DMS53 treated with DMSO at 0.1 percent for 48 hours (cell line): Measurements from ENCODE around the gene NFYC.

Experiments used
- DNase-seq: peaks from one replicate; lab custom pipeline; 2025; ENCODE audit not compliant: unreplicated experiment; lab: John Stamatoyannopoulos, UW

NFYC gene

DNA sequence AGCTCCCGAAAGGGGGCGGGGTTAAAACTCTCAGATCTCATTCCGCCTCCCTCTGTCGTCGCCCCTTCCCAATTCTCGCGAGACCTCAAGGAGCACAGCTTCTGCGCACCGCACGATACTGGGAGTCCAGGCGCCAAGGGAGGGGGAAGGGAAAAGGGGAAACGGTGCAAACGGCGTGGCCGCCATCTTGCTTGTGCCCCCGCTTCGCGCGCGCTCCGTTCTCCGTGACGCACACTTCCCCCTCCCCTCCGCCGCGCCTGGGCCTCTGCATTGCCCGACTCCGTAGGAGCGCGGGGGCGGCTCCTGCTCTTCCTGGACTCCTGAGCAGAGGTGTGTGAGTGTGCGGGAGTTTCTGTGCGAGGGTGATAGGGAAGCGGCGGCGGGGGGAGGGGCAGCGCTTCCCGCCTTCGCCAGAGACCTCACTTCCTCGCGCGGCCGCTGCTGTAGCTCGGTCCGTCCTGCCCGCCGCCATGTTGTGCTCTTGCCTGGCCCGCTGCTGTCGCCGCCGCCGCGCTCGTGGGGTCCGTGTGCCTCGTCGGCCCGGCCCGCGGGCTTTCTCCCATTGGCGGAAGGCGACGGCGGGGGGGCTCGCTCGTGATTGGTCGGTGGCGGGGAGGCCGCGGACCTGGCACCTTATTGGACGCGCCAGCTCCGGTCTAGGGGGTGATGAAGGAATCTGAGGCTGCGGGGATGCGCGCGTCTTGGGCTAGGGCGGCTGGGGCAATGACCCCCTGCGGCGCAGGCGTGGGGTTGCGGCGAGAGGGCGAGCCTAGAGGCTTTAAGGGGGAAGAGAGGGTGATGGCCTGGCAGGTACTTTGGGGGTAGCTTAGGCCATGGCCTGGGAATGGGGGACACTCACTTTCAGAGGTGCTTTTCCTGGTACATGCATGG, at the start of gene NFYC:
TSS of gene NFYC (plus strand) at position 167 of the 891 bp plus-strand sequence. CDS start 47,140 bp downstream, outside the sequence.
- peak; percentile 92 for DNase-seq

DNA sequence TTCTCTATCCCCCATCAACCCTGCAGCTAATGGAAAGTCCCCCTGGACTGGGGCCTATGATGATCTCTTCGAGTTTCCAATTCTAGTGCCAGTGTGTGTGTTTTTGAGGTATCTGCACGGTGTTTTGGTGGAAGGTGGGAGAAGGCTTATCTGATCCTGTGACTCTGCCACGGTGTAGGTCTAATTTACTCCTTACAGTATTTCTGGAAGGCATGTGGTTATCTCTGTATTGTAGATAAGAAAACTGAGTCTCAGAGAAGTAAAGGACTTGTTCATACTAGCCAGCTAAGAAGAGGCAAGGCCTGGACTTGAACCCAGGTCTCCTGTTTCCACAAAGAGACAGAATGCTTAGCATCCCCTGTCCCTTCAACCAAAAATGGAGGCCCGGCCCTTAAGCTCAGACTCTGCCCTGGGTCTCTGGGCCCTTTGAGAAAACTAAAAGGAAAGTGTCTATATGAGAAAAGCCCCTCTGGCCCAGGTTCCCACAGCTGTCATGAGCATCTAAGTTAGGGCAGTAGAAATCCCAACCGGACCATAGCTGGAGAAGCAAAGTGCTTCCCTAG, 46.3 kb upstream of the NFYC start:
- DNase-seq = no peak

DNA sequence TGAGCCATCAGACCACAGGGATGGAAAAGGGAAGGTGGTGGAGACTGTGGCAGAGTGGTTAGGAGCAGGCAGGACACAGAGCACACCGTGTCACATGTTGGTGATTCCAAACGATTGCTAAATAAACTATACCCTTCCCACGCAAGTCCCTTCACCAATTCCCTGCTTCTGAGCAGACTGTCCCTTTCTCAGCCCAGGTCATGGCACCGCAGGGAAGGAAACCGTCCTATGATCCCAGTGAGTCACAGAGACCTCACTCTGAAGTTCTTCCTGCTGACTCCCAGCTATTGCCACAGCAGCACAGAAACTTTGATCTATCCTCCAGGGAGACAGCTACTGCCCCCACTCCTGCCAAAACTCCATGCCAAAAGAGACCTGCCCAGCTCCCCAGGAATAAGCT, 45.2 kb upstream of the NFYC start:
- DNase-seq = no peak

DNA sequence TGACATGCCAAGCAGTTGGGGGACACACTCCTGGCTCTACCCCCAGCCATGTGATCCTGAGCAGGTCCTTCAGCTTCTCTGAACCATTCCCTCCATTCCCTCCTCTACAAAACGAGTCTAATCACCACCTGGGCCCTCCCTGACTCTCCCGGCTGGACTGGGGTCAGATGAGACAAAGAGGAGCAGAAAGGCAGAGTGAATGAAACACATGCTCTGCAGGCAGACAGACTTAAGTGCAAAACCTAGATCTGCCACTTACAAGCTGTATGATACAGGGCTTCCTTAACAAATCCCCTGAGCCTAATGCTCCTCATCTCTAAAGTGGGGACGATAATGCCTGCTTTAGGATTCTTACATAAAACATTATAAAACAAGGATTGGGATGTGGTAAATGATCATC, 43.3 kb upstream of the NFYC start:
- DNase-seq = no peak

DNA sequence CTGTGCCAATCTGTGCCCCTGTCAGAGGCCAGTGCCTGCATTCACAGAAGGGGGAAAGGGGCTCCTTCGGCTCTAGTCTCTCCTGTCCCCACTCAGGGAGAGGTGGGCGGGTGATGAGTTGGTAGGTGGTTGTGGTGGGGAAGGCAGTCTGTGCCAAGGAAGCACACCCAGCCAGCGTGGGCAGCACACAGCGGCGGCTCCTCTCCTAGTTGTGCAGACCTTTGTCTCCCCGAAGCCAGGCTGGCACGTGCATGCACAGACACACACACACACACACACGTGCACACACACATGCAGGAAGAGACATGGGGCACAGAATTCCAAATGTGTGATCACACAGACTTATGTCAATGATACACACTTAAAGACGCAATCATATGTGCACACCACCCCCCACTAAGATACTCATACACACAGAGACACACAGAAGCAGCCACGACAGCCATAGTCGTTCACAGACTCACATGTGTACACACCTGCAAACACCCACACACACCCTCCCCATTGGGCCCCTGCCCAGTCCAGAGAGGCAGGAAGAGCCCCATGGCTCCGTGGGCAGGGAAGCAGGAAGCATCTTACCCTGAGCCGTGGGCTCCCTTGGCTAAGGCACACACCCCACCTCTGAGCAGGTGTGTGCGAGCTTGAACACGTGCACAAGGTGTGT, 42.4 kb upstream of the NFYC start:
- no peak for DNase-seq

DNA sequence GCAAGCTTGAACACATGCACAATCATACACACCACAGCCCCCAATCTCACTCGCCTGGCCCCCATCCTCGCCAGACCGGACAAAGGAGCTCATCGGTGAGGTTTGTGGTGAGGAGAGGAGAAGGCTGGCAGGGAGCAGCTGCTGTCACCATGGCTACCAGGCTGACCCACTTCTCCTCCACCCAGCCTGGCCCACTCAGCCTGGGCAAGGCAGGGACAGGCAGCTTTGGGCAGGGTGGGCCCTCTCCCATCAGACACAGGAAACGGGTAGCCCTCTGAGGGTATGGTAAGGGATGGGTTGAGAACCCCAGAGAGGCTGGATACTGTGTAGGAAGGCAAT, 41.9 kb upstream of the NFYC start:
- no peak for DNase-seq

DNA sequence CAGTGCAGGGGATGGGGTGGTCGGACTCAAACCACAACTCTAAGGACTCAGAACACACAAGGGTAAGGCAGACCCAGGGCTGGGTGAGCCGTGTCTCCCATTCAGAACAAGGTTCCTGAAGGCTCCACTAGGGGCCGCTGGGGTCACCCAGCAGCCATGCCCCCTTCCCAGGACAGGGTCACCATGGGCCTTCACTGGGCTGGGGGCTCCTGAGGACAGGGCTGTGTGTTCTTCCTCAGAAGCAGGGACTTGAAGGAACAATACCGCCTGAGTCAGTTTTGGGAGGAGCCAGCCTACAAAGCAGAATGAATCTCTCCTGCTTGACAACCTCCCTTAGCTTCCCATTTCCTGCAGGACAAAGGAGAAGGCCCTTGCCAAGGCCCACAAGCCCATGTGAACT, 41.4 kb upstream of the NFYC start:
- no peak for DNase-seq

DNA sequence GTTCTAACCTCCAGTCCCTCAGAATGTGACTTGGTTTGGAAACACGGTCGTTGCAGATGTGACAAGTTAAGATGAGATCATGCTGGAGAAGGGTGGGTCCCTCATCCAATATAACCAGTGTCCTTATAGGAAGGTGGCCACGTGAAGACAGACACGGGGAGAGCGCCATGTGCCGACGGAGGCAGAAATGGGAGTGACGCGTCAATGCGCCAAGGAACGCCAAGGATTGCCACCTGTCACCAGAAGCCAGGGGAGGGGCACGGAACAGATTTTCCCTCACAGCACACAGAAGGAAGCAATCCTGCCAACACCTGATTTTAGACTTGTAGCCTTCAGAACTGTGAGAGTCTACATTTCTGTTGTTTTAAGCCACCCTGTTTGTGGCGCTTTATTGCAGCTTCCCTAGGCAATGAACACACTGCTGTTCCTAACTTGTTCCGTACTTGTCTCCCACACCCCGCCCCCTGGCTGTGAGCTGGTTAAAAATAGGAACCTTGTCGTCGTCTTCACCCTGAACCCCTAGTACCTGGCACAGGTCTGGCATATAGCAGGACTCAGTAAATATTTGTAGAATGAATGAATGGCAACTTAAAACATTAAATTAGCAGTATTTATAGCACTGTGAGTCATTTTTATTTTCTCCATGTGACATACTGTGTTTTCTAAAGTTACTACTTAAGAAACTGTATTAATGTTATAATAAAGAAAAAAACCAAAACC, 40.2 kb upstream of the NFYC start:
- DNase-seq = peak; percentile 51

DNA sequence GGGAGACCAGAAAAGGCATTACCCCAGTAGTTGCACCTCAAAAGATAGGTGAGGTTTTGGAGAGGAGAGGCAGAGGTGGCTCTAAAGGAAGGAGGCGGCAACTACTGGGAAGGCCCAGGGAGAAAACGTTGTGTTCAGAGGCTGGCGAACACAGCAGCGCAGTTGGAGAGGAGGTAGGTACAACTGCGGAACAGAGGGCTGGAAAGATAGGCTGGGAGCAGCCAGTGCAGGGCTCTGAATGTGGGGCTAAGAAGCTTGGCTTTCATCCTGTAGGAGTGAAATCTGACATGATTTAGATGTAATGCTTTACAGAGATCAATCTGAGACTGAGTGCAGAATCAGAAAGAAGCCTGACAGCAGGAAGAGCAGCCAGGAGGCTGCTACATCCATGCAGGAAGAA, 39.0 kb upstream of the NFYC start:
- no peak for DNase-seq

DNA sequence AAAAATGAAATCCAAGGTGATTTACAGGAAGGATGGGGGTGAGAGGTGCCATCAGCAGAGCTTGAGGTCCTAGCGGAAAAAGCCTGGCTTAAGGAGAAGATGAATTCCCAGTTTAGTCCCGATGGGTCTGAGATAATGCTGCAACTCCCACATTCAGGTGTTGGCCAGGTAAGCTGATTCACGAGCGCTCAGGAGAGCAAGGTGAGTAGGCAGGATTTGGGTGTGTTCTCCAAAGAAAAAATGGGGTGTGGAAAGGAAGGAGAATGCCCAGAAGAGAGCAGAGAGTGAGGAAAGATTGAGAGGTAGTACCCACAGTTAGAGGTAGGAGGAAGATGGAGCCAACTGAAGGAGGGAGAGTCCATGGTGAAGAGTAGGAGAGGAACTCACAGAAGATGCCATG, 38.5 kb upstream of the NFYC start:
- no peak for DNase-seq

DNA sequence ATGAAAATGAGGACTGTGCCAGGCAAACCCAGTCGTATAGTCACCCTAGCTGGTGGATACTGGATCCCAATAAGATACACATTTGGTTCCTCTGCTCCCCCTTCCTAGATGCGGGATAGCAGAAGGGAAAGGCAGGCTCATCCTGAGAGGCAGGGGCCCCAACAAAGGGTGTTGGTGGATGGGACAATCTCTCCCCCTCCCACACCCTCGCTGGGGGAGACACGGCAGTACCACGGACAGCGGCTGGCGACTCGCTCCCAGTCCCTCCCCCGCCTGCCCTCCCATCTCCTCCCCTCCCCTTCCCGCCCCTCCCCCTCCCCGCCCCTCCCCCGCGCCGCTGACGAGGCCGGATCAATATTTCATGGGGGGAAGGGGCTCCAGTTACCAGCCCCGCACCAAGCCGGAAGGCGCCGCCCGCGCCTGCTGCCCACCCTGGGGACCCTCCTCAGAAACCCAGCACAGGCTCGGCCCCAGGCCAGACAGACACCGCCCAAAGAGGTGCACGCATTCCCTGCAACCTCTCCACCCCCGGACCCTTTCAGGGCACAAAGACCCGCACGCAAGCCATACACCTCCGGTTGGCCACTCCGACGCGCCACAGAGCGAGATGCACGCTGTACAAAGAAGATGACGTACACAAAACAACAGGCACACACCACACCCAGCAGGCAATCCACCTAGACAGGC, 37.5 kb upstream of the NFYC start:
- DNase-seq = no peak

DNA sequence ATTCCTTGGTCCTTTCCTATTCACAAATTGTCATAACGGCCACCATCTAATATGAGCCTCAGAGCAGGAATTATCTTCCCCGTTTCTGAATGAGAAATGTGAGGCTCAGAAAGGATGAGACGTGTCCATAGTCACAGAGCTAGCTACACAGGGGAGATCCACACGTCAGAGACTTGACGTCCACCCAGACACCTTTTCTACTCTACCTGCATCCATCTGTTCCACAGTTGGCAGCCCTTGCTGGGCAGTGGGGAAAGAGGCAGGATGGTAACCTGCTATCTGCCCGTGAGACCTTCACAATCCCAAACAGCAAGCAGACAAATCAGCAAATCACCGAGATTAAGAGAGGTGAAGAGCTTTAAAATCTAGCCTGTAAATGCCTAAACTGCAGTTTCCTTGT, 34.5 kb upstream of the NFYC start:
- no peak for DNase-seq

DNA sequence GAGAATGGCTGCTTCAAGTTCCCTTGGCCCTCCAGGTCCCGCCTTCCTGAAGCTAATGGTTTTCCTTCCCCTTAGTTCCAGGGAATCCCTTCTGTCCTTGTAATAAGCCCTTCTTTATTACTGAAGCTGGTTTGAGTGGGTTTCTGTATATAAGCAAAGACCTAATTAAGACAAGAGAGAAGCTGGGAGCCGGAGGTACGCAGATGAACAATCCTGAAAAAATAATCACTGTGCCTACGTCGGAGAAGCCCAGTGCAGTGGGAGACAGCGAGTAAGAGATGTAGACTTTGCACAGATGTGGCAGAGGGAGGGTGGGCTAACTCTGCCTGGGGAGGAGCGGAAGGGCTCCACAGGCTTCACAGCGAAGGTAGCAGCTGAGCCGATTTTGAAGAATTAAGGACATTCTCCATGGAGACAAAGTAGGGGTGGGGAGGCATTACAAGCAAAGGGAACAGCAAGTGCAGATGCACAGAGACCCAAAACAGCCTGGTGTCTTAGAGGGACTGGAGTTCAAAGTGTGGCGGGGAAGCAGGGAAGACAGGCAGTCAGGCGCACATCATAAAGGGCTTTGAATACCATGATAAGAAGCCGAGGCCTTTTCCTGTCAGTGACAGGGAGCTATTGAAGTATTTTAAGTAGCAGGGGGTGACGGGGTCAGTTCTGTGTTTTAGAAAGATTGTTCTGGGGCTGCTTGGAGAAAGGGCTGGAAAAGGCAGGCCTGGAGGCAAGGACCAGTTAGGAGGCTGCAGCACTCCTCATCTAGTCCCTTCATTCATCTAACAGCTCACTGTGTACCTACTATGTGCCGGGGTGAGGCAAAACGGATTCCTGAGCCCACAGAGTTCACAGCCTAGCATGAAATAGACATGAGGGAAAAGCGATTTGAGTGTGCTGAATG, 32.5 kb upstream of the NFYC start:
- DNase-seq = no peak

DNA sequence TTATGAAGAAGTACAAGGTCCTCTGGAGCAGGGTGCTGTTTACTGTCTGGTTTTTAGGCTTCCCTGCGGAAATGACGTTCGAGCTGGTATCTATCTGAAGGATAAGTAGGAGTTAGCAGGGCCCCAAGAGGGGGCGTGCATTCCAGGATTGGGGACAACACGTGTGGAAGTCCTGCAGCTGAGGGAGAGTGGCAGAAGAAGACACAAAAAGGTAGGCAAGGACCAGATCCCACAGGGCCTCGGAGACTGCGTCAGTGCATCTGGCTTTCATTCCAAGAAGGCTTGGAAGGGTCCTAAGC, 31.9 kb upstream of the NFYC start:
- no peak for DNase-seq

DNA sequence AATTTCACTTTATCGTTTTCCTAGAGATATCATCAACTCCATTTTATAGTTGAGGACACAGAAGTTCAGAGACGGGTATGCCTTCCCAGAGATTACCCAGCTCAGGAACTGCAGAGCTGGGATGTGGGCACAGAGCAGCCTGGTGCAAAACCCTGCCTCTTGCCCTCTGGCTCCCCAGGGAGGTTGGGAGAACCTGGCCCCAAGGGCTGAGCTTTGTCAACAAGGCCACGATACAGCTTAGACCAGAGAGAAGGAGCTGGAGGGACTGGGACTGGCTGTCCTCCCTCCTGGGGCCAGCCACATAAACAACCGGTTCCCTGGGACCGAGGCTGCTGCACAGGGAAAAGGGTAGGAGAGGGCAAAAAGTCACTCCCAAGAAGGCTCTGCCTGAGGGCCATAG, 29.8 kb upstream of the NFYC start:
- DNase-seq = no peak

DNA sequence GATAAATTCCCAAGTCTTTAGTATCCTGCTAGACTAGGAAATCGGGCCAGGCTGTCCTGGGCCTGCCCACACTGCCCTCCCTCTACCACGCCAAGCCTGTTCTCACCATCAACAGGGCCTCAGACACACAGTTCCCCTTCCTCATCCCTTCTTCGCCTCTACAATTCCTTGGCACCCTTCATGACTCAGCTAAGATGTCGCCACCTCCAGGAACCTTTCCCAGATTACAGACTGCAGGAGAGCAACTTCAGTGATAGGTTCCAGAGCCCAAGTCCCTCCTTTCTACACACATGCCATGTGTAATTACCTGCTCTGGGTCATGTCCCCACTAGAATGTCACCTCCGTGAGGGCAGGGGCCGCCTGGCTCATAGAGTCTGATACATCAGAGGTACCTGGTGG, 29.4 kb upstream of the NFYC start:
- DNase-seq = no peak

DNA sequence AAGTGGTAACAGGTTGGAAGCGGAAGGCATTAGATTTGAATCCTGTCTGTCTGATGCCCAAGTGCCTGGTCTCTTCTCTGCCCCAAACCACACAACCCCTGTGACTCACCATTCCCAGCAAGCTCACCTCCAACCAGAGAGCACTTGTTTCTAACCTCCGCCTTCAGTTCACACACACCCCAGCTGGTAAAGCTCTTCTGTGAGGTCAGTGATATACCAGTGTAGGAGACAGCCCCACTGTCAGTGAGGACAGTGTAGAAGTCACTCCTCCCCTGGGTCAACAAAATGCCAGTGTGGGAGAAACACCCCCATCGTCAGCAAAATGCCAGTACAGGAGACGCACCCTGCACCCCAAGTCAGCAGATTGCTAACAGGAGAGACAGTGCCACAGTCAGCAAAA, 28.6 kb upstream of the NFYC start:
- DNase-seq = no peak

DNA sequence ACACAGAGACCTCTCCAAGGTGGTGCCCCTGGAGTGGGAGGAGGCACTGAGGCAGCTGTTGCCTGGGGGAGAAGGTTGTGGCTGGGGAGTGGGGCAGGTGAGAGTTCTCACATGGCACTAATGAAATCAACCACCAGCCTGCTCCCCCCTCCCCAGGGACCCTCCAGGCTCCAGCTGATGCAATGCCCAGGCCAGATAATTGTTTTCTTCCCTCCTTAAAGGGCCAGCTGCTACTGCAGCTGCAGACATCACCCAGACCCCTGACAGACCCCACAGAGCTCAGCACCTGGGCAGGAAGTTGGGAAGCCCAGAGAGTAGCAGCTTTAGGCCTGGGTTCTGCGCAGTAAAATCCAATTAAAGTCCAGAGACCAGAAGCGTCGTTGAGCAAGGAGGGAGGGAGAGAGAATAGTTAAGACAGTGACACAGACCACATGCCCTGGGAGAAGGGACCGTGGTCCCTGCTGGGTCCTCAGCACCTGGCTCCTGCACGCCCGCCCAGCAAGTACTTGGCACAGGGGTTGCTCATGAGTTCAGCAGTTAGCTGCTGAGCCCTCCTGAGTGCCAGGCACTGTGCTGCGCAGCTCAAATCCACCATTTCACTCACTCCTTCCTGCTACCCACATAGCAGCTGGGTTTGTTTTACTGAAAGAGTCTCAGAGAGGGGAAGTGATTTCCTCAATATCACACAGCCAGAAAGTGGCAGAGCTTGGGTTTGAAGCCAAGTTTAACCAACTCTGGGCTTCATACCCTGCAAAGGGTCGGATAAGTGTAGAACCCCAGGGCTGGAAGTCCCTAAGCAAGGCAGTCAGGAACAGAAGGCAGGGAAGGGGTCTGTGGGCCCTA, 28.0 kb upstream of the NFYC start:
- DNase-seq = no peak

DNA sequence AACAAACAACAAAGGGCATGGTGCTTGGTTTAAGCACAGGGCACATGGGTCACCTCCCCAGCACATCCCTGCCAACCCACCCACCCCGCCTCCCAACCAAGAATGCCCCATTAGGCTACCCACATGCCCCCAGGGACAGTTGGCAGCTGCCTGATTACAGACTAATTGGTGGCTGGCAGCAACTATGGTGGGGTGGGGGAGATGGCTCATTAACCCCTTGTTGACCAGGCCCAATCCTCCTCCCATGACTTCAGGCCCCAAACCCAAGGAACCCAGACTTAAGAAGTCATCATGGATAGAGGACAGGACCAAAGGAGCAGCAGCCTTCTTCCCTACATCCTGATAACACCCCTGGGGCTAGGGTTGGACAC, 27.4 kb upstream of the NFYC start:
- DNase-seq = no peak

DNA sequence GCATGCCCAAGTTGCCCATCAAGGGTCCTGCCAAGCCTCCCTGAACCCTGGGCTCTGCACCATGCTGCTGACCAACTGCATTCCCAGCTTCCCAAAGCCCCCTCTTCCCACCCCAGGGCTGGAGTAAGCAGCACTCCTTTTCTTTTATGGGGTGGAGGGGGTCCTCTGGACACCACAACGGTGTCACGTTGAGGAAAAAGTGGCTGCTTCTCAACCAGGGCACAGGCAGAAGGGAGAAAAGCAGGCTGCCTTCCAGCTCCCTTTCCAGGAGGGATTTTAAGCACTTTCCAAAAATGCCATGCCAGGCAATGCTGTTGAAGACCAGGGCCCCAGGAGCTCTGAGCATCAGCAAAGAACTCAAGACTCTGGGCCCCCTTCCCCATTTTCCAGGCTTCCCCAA, 26.7 kb upstream of the NFYC start:
- no peak for DNase-seq
